Endothelial cell of umbilical vein (primary cell): ENCODE measurements around the gene OCA2.

ENCODE experiments used
- EZH2 ChIP-seq: IDR thresholded peaks from 2 replicates; pipeline ENCODE4 v1.6.1; 2012; ENCODE audit warnings: borderline replicate concordance, low read depth, mild to moderate bottlenecking, moderate library complexity, low read length, inconsistent platforms; ENCODE audit not compliant: severe bottlenecking
- FOS ChIP-seq: IDR thresholded peaks from 2 replicates; pipeline ENCODE4 v1.6.1; 2011; ENCODE audit warnings: mild to moderate bottlenecking, low read length, moderate library complexity, borderline replicate concordance; ENCODE audit not compliant: insufficient read depth
- GATA2 ChIP-seq: IDR thresholded peaks from 2 replicates; pipeline ENCODE4 v1.7.0; 2011; ENCODE audit warnings: low read depth, mild to moderate bottlenecking, moderate library complexity, mixed read lengths, low read length; ENCODE audit not compliant: insufficient read length, insufficient read depth
- JUN ChIP-seq: IDR thresholded peaks from 2 replicates; pipeline ENCODE4 v1.6.1; 2011; ENCODE audit warnings: borderline replicate concordance, low read depth; ENCODE audit not compliant: insufficient read length, insufficient read depth
- MYC ChIP-seq: IDR thresholded peaks from one replicate; pipeline ENCODE4 v1.6.1; 2011; ENCODE audit warnings: mild to moderate bottlenecking, low read depth, low read length
- POLR2A ChIP-seq: IDR thresholded peaks from 2 replicates; pipeline ENCODE4 v1.6.1; 2012; ENCODE audit warnings: low read depth, mild to moderate bottlenecking, control low read depth, low read length
- POLR2AphosphoS5 ChIP-seq: IDR thresholded peaks from 2 replicates; pipeline ENCODE4 v1.6.1; 2012; ENCODE audit warnings: low read depth, mild to moderate bottlenecking, control low read depth, low read length, moderate library complexity; ENCODE audit not compliant: insufficient read depth
- TF ChIP-seq, protein P1 (sequence below), 2 donors: IDR thresholded peaks; 1 replicate in 1 of 2; 2 replicates in 1 of 2; pipeline ENCODE4 v1.5.1; 2011; ENCODE audit warnings: low read length in 2 of 2, mild to moderate bottlenecking in 2 of 2, moderate library complexity in 2 of 2, control low read depth in 1 of 2, inconsistent platforms in 1 of 2, low read depth in 1 of 2; ENCODE audit not compliant: insufficient read depth in 1 of 2; ENCODE audit errors: extremely low read depth in 1 of 2
- TF ChIP-seq, protein P2 (sequence below): IDR thresholded peaks from 2 replicates; pipeline ENCODE4 v1.6.1; 2011; ENCODE audit not compliant: insufficient read depth, insufficient read length

DNA sequence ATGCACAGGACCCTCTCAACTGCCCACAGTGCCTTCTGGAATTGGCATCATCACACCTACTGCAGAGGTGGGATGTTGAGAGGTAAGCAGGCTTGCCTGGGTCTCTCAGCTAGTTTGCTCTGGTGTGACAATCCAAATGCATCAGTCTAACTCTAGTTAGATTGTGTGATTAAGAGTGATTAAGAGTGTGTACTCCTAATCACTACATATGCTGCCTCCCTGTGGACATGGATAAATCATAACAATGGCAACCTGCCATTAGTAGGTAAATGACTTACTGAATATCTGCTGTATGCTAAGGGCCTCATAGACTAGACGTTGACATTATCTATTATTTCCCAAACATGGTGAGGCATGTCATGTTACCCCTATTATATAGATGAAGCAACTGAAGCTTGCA lies 342.1 kb downstream of the OCA2 start:
- TF ChIP-seq, protein P1, sequence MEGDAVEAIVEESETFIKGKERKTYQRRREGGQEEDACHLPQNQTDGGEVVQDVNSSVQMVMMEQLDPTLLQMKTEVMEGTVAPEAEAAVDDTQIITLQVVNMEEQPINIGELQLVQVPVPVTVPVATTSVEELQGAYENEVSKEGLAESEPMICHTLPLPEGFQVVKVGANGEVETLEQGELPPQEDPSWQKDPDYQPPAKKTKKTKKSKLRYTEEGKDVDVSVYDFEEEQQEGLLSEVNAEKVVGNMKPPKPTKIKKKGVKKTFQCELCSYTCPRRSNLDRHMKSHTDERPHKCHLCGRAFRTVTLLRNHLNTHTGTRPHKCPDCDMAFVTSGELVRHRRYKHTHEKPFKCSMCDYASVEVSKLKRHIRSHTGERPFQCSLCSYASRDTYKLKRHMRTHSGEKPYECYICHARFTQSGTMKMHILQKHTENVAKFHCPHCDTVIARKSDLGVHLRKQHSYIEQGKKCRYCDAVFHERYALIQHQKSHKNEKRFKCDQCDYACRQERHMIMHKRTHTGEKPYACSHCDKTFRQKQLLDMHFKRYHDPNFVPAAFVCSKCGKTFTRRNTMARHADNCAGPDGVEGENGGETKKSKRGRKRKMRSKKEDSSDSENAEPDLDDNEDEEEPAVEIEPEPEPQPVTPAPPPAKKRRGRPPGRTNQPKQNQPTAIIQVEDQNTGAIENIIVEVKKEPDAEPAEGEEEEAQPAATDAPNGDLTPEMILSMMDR (IDR thresholded peaks at IDR 0.05; ENCODE audit: extremely low read depth in 1 of 2, insufficient read depth in 1 of 2, low read depth in 1 of 2, low read length in 2 of 2), result no peak
- TF ChIP-seq POLR2A, result no peak
- TF ChIP-seq POLR2AphosphoS5, result no peak
- TF ChIP-seq JUN, result no peak
- no peak for TF ChIP-seq EZH2
- TF ChIP-seq, protein P2, sequence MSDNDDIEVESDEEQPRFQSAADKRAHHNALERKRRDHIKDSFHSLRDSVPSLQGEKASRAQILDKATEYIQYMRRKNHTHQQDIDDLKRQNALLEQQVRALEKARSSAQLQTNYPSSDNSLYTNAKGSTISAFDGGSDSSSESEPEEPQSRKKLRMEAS, result no peak
- TF ChIP-seq FOS, result no peak
- TF ChIP-seq GATA2, result no peak
- TF ChIP-seq MYC, result no peak
